K562 (cell line): ENCODE data around the gene SLC5A2. TPM values are rescaled to one million over a fixed set of nuclear protein-coding genes. Genes with fewer than 3 reads are reported as not detected.

Experiments used
- ATAC-seq: fragments of 200-7000 bp; cut with Tn5 transposase; 3 replicates; pipeline ENCODE4 v1.9.1; 2020; ENCODE audit warnings: moderate library complexity
- BruUV-seq: library from RNA; stranded (reverse); fragments of 400-500 nt; replicated peaks from 2 replicates; lab custom pipeline; 2021; lab: Mats Ljungman, UMichigan
- CTCF ChIA-PET: fragments of 300-600 bp; formaldehyde crosslinking; extraction: SDS; loops from one replicate; lab custom pipeline; 2021; ENCODE audit warnings: low intra/inter-chr PET ratio; lab: Yijun Ruan, JAX
- POLR2A ChIA-PET: fragments of 300-600, 350-650 bp; sonication (Branson Sonifier 250); formaldehyde crosslinking; extraction: SDS; loops from one replicate; lab custom pipeline; 2021; ENCODE audit warnings: antibody characterized with exemption, inconsistent platforms; lab: Yijun Ruan, JAX
- DNase-seq, 4 experiments: peaks; one replicate each; pipeline versions ENCODE4 v3.0.0 to v3.0.0-alpha.2; 2011 to 2018; ENCODE audit warnings: low spot score in 3 of 4, mixed read lengths in 3 of 4; ENCODE audit errors: extremely low read depth in 1 of 4
- FAIRE-seq: peaks from 2 replicates; lab custom pipeline; 2011; peaks lifted over from hg19 to GRCh38; lab: Jason Lieb, UNC
- H2AFZ ChIP-seq: 2 replicates; pipeline ENCODE4 v1.6.0; 2011; ENCODE audit warnings: low read depth, low read length, control low read depth, inconsistent platforms
- H3K27ac ChIP-seq: fragments of 200-600 bp; 3 replicates; pipeline ENCODE4 v1.8.0; 2011; ENCODE audit warnings: low read depth, mild to moderate bottlenecking, control low read depth, inconsistent platforms, low read length, moderate library complexity, mixed read lengths; ENCODE audit errors: extremely low read depth
- H3K27me3 ChIP-seq, 2 experiments: fragments of 300-600 bp in 1 of 2; 2 replicates in 1 of 2; 3 replicates in 1 of 2; pipeline versions ENCODE4 v1.6.0 to v1.8.0; 2011; ENCODE audit warnings: inconsistent platforms in 2 of 2, low read length in 2 of 2, mild to moderate bottlenecking in 1 of 2, mixed read lengths in 1 of 2, moderate library complexity in 1 of 2; ENCODE audit not compliant: control insufficient read depth in 2 of 2, insufficient read depth in 2 of 2
- H3K36me3 ChIP-seq: fragments of 300-600 bp; 3 replicates; pipeline ENCODE4 v1.8.0; 2011; ENCODE audit warnings: mild to moderate bottlenecking, low read length, inconsistent platforms; ENCODE audit not compliant: control insufficient read depth, insufficient read depth
- H3K4me1 ChIP-seq, 2 experiments: fragments of 200-600 bp in 1 of 2; replicated peaks in 1 of 2; 2 replicates in 1 of 2; 3 replicates in 1 of 2; pipeline versions ENCODE4 v1.5.1 to v1.8.0; 2011; ENCODE audit warnings: inconsistent platforms in 2 of 2, low read length in 2 of 2, mild to moderate bottlenecking in 1 of 2, mixed read lengths in 1 of 2, moderate library complexity in 1 of 2; ENCODE audit not compliant: control insufficient read depth in 2 of 2, insufficient read depth in 2 of 2
- H3K4me2 ChIP-seq: 2 replicates; pipeline ENCODE4 v1.6.1; 2011; ENCODE audit warnings: low read length, control low read depth, inconsistent platforms, mixed read lengths; ENCODE audit not compliant: insufficient read depth
- H3K4me3 ChIP-seq: fragments of 200-600 bp; sonication (generic), shearing (Covaris generic); 2 replicates; pipeline ENCODE4 v1.5.1; 2016; ENCODE audit warnings: control low read depth, inconsistent platforms
- H3K79me2 ChIP-seq: fragments of 200-600 bp; 3 replicates; pipeline ENCODE4 v1.8.0; 2011; ENCODE audit warnings: low read length, inconsistent platforms; ENCODE audit not compliant: control insufficient read depth, insufficient read depth
- H3K9ac ChIP-seq, 2 experiments: 2 replicates each; pipeline versions ENCODE4 v1.6.0 to v1.6.1; 2011; ENCODE audit warnings: low read depth in 2 of 2, low read length in 2 of 2, control low read depth in 1 of 2, inconsistent platforms in 1 of 2, mild to moderate bottlenecking in 1 of 2, mixed read lengths in 1 of 2; ENCODE audit not compliant: insufficient read depth in 1 of 2
- H3K9me1 ChIP-seq: one replicate; pipeline ENCODE4 v1.6.0; 2011; ENCODE audit warnings: inconsistent platforms, mild to moderate bottlenecking, low read length, moderate library complexity; ENCODE audit not compliant: control insufficient read depth, insufficient read depth
- H3K9me3 ChIP-seq: replicated peaks from 2 replicates; pipeline ENCODE4 v1.5.1; 2011; ENCODE audit warnings: low read depth, low read length, inconsistent platforms; ENCODE audit not compliant: control insufficient read depth, insufficient read depth
- H4K20me1 ChIP-seq: replicated peaks from 2 replicates; pipeline ENCODE4 v1.6.1; 2011; ENCODE audit warnings: low read length, inconsistent platforms, mixed read lengths; ENCODE audit not compliant: control insufficient read depth, insufficient read depth
- ESRRA ChIP-seq: fragments of 450-650 bp; IDR thresholded peaks from 2 replicates; pipeline ENCODE4 v1.6.1; 2014; ENCODE audit warnings: low read depth, mild to moderate bottlenecking, moderate library complexity, borderline replicate concordance
- ETS1 ChIP-seq: conservative IDR thresholded peaks from 2 replicates; pipeline ENCODE4 v1.6.1; 2011; ENCODE audit warnings: low read depth, mild to moderate bottlenecking, low read length; ENCODE audit not compliant: control insufficient read depth
- MYBL2 ChIP-seq, 2 experiments: fragments of 450-650 bp in 1 of 2; sonication (generic) in 1 of 2; formaldehyde crosslinking in 1 of 2; IDR thresholded peaks; 2 replicates each; pipeline versions ENCODE4 v1.6.1 to v1.8.1; 2017 to 2022; ENCODE audit warnings: borderline replicate concordance in 1 of 2, inconsistent platforms in 1 of 2, low read depth in 1 of 2, mild to moderate bottlenecking in 1 of 2, missing genetic modification reagents in 1 of 2, moderate library complexity in 1 of 2
- NR2C1 ChIP-seq, 2 experiments: fragments of 450-650 bp; IDR thresholded peaks; 2 replicates each; pipeline ENCODE4 v1.6.1; 2017; ENCODE audit warnings: mild to moderate bottlenecking in 2 of 2, antibody characterized with exemption in 1 of 2, inconsistent platforms in 1 of 2, missing compliant biosample characterization in 1 of 2, missing genetic modification characterization in 1 of 2
- PHF21A ChIP-seq: fragments of 450-650 bp; IDR thresholded peaks from 2 replicates; pipeline ENCODE4 v1.6.1; 2017; ENCODE audit warnings: low read depth, borderline replicate concordance
- PTTG1 ChIP-seq: fragments of 450-650 bp; IDR thresholded peaks from 2 replicates; pipeline ENCODE4 v1.6.1; 2016; ENCODE audit warnings: low read depth, mild to moderate bottlenecking, missing genetic modification characterization, missing compliant biosample characterization
- ZNF121 ChIP-seq: sonication (generic); formaldehyde crosslinking; conservative IDR thresholded peaks from 2 replicates; pipeline ENCODE4 v1.8.0; 2022; ENCODE audit warnings: missing genetic modification reagents
- ZNF316 ChIP-seq: fragments of 450-650 bp; IDR thresholded peaks from 2 replicates; pipeline ENCODE4 v1.6.1; 2016
- WGBS: fragments of 100-300 bp; shearing (Covaris generic); methylation state at CpG from one replicate; pipeline ENCODE4 v1.1.6; 2016; ENCODE audit warnings: low coverage, mixed read lengths; ENCODE audit not compliant: insufficient coverage; ENCODE audit errors: missing lambda C conversion rate; 5-methylcytosine and 5-hydroxymethylcytosine counted together
- in situ Hi-C: fragments of 300-500 bp; cut with MboI; formaldehyde crosslinking; loops from 4 replicates; pipeline ENCODE4 v1.15.0; 2018; ENCODE audit warnings: inconsistent platforms, mixed read lengths
- intact Hi-C: fragments of 100-400 bp; cut with micrococcal nuclease; formaldehyde crosslinking; loops from 2 replicates; pipeline ENCODE4 v1.14.2; 2022
- polyA plus RNA-seq, 8 experiments: library from polyadenylated mRNA; depleted of rRNA in 4 of 8; stranded (reverse) in 5 of 8; unstranded in 3 of 8; fragments of >200 nt; fragmentation: Nextera tagmentation in 2 of 8; fragmentation: Illumina TruSeq in 1 of 8; extraction: Ambion mirVana in 2 of 8; extraction: Trizol in 1 of 8; gene quantifications; 2 replicates each; pipeline versions ENCODE4 v1.2.1 to v1.2.3, GENCODE V29; 2011 to 2014; ENCODE audit warnings: inconsistent platforms in 1 of 8, missing spikeins in 1 of 8
- total RNA-seq, 7 experiments: library from RNA; depleted of rRNA in 6 of 7; stranded (reverse); fragments of >200 nt in 6 of 7; fragmentation: Illumina TruSeq in 2 of 7; extraction: Trizol in 2 of 7; gene quantifications; 2 replicates each; pipeline versions ENCODE4 v1.2.1 to v1.2.3, GENCODE V29; 2011 to 2021; ENCODE audit warnings: low replicate concordance in 1 of 7

SLC5A2 gene
- total and polyA plus RNA-seq, 9 of the 15 experiments (the other 6 are each of a cell fraction or from before 2014, with no cell fraction given): 0.07 to 2.7 (median 2.2) TPM; not detected in 6

- no TSS peak for BruUV-seq
- Histone ChIP-seq H2AFZ (no peak overlapping the region), H3K4me2 (no peak overlapping the region), H3K4me3 (no peak overlapping the region), H3K27me3 (no peaks in the 10 kb centered on the region), H3K36me3 (no peaks in the 10 kb centered on the region), H3K9ac (no peak overlapping the region), H4K20me1 (no peaks in the 10 kb centered on the region), H3K27ac (no peak overlapping the region), H3K4me1 (peaks cover 18 to 24% of the 10 kb centered on the region in 2 experiments; a peak in 4 of 5 replicates), H3K79me2 (no peaks in the 10 kb centered on the region), H3K9me3 (0 out of 2 replicates have a peak, but pooled peaks cover 1% of the 10 kb centered on the region), H3K9me1 (no peaks in the 10 kb centered on the region)
- ATAC-seq: no peak
- 67% methylated on average over 1 of the region's 1 CpG for WGBS
- in situ Hi-C loops: no loop called here
- POLR2A ChIA-PET: no interaction called here
- CTCF ChIA-PET: no interaction called here
- no peak for FAIRE-seq
- DNase-seq: no peak
- intact Hi-C loops: no loop called here
- TF ChIP-seq NR2C1 (IDR thresholded peaks at IDR 0.05): 0 out of 2 replicates have a peak, but pooled peaks have one; percentile 35
- TF ChIP-seq NR2C1 (tag; IDR thresholded peaks at IDR 0.05): no peak
- TF ChIP-seq ETS1: no peak
- peak; percentile 59; the same call in 1 of the 2 replicates for TF ChIP-seq ESRRA
These were observed 48.2 kb downstream of the SLC5A2 start for GRCh38 chr16:31531096-31531495.

- Histone ChIP-seq H3K4me2 (no peak overlapping the region), H3K27me3 (no peaks in the 10 kb centered on the region), H3K9ac (no peak overlapping the region), H3K4me3 (no peak overlapping the region), H3K27ac (no peak overlapping the region), H3K79me2 (no peaks in the 10 kb centered on the region), H4K20me1 (no peaks in the 10 kb centered on the region), H2AFZ (no peak overlapping the region), H3K9me3 (0 out of 2 replicates have a peak, but pooled peaks cover 1% of the 10 kb centered on the region), H3K4me1 (peaks cover 22 to 24% of the 10 kb centered on the region in 2 experiments; a peak in 4 of 5 replicates), H3K9me1 (no peaks in the 10 kb centered on the region), H3K36me3 (no peaks in the 10 kb centered on the region)
- WGBS: 15% methylated on average over 2 of the region's 2 CpGs
- DNase-seq (no peak), FAIRE-seq (no peak), ATAC-seq (no peak)
- no TSS peak for BruUV-seq
- TF ChIP-seq NR2C1 (IDR thresholded peaks at IDR 0.05) (peak; percentile 72), NR2C1 (tag; IDR thresholded peaks at IDR 0.05) (peak; percentile 60; the same call in 1 of the 2 replicates), ZNF121 (CRISPR knock-in tag) (0 out of 2 replicates have a peak, but pooled peaks have one; percentile 12), PTTG1 (tag) (no peak), ZNF316 (no peak), PHF21A (no peak), MYBL2 (IDR thresholded peaks at IDR 0.05; ENCODE audit: low read depth) (no peak), MYBL2 (CRISPR knock-in tag; IDR thresholded peaks at IDR 0.05; ENCODE audit: borderline replicate concordance) (no peak)
- in situ Hi-C loops: no loop called here
- intact Hi-C loops: no loop called here
- ChIA-PET CTCF (no interaction called here), POLR2A (interaction anchor here (0.8 kb wide), 1 partner anchor 161 kb away, joined by 3 read pairs; no protein-coding TSS in a partner anchor)
These were observed 49.2 kb downstream of the SLC5A2 start for GRCh38 chr16:31532120-31532519.
